Stimulated activated CD4-positive, alpha-beta T cell treated with anti-CD3 and anti-CD28 coated beads, Interleukin-1b, Interleukin-23, amount 100 ng/mL, for 48 hours (primary cell): Measurements from ENCODE around the gene MAZ.

Source experiments
- DNase-seq: peaks from one replicate; pipeline ENCODE4 v3.0.0-alpha.2; 2020

MAZ gene

GRCh38 chr16:29809850-29810698 is 3.7 kb downstream of the MAZ start:
- no peak for DNase-seq

- no peak for DNase-seq
Measured at GRCh38 chr16:29810699-29811169, 4.4 kb downstream of the MAZ start.

- peak; percentile 74 for DNase-seq
Measured at GRCh38 chr16:29811170-29811895, 5.0 kb downstream of the MAZ start.

- DNase-seq, result peak; percentile 44
Measured at GRCh38 chr16:29811896-29812665, 5.8 kb downstream of the MAZ start, which contains the start of gene PRRT2. Gene PRRT2 (plus strand): TSS chr16:29812193. CDS start chr16:29813055, 862 bp downstream.

- no peak for DNase-seq
Measured at GRCh38 chr16:29812754-29813643, 6.7 kb downstream of the MAZ start.

- no peak for DNase-seq
Measured at GRCh38 chr16:29813644-29814562, 7.6 kb downstream of the MAZ start.

GRCh38 chr16:29814592-29814991 is 8.3 kb downstream of the MAZ start:
- no peak for DNase-seq

- peak; percentile 60 for DNase-seq
Measured at GRCh38 chr16:29815032-29815721, 8.8 kb downstream of the MAZ start.

- DNase-seq, result peak; percentile 99
Measured at GRCh38 chr16:29815793-29816693, 9.7 kb downstream of the MAZ start, which contains the start of gene PAGR1. Gene PAGR1 (plus strand): TSS chr16:29816152. CDS start chr16:29816526, 374 bp downstream.

GRCh38 chr16:29816694-29817441 is 10.5 kb downstream of the MAZ start:
- peak; percentile 78 for DNase-seq

GRCh38 chr16:29818082-29818481 is 11.8 kb downstream of the MAZ start:
- no peak for DNase-seq

GRCh38 chr16:29819506-29819905 is 13.2 kb downstream of the MAZ start:
- DNase-seq, result no peak

- peak; percentile 60 for DNase-seq
Measured at GRCh38 chr16:29820271-29820701, 14.0 kb downstream of the MAZ start, which contains the start of gene MVP. Gene MVP (plus strand): TSS chr16:29820462. CDS start chr16:29830550, 10,088 bp downstream.

- peak; percentile 58 for DNase-seq
Measured at GRCh38 chr16:29820730-29821642, 14.7 kb downstream of the MAZ start.

- no peak for DNase-seq
Measured at GRCh38 chr16:29821643-29822115, 15.3 kb downstream of the MAZ start.

- no peak for DNase-seq
Measured at GRCh38 chr16:29824589-29825144, 18.3 kb downstream of the MAZ start.
